Progenitor cell of endocrine pancreas (in vitro differentiated cells): ENCODE results near the gene TMSB15C. TPM values are rescaled to one million over a fixed set of nuclear protein-coding genes. Genes with fewer than 3 reads are reported as not detected.

Source experiments
- DNase-seq: peaks from one replicate; pipeline ENCODE4 v3.0.0; 2021; ENCODE audit warnings: low spot score; ENCODE audit not compliant: unreplicated experiment
- H3K27ac Mint-ChIP-seq: 2 replicates; pipeline ENCODE4 v1.8.0; 2021; ENCODE audit warnings: mild to moderate bottlenecking, moderate library complexity, mixed read lengths
- H3K27me3 Mint-ChIP-seq: 2 replicates; pipeline ENCODE4 v1.8.0; 2021; ENCODE audit warnings: mixed read lengths
- H3K36me3 Mint-ChIP-seq: 2 replicates; pipeline ENCODE4 v1.8.0; 2022; ENCODE audit warnings: mixed read lengths; ENCODE audit not compliant: insufficient read depth
- H3K4me1 Mint-ChIP-seq: 2 replicates; pipeline ENCODE4 v1.8.0; 2021; ENCODE audit warnings: low read depth, mixed read lengths
- H3K4me3 Mint-ChIP-seq: 2 replicates; pipeline ENCODE4 v1.8.0; 2021; ENCODE audit warnings: low read depth, mild to moderate bottlenecking, moderate library complexity, mixed read lengths
- H3K9me3 Mint-ChIP-seq: 2 replicates; pipeline ENCODE4 v1.8.0; 2021; ENCODE audit warnings: low read depth, mixed read lengths
- CTCF ChIP-seq: fragments of 200-600 bp; sonication (generic); IDR thresholded peaks from one replicate; pipeline ENCODE4 v1.5.0; 2021; ENCODE audit warnings: antibody characterized with exemption, mild to moderate bottlenecking; ENCODE audit not compliant: unreplicated experiment
- total RNA-seq: library from RNA; stranded (reverse); gene quantifications from 2 replicates; pipeline ENCODE4 v1.2.1, GENCODE V29; 2021

Gene TMSB15C
- total RNA-seq, 1 donor from 2014 or later, result 17.3 TPM

GRCh38 chrX:104098919-104099318 lies 22.9 kb upstream of the TMSB15C start:
- peaks cover 4% of the 10 kb centered on the region for H3K36me3 Mint-ChIP-seq
- peaks cover 15% of the 10 kb centered on the region for H3K9me3 Mint-ChIP-seq
- TF ChIP-seq CTCF, result no peak
- H3K4me3 Mint-ChIP-seq, result no peak overlapping the region
- no peak overlapping the region for H3K27ac Mint-ChIP-seq
- no peaks in the 10 kb centered on the region for H3K4me1 Mint-ChIP-seq
- H3K27me3 Mint-ChIP-seq, result no peaks in the 10 kb centered on the region
- DNase-seq, result no peak

- H3K36me3 Mint-ChIP-seq, result peaks cover 2% of the 10 kb centered on the region
- TF ChIP-seq CTCF, result peak; percentile 64
- H3K9me3 Mint-ChIP-seq, result peaks cover 15% of the 10 kb centered on the region
- DNase-seq, result peak; percentile 25
- no peak overlapping the region for H3K27ac Mint-ChIP-seq
- no peak overlapping the region for H3K4me3 Mint-ChIP-seq
- H3K4me1 Mint-ChIP-seq, result no peaks in the 10 kb centered on the region
- no peaks in the 10 kb centered on the region for H3K27me3 Mint-ChIP-seq
These were observed 22.2 kb upstream of the TMSB15C start for GRCh38 chrX:104098151-104098808.

GRCh38 chrX:104085919-104086318 lies 9.9 kb upstream of the TMSB15C start:
- TF ChIP-seq CTCF, result no peak
- H3K27ac Mint-ChIP-seq, result no peak overlapping the region
- DNase-seq, result no peak
- H3K36me3 Mint-ChIP-seq, result no peaks in the 10 kb centered on the region
- no peaks in the 10 kb centered on the region for H3K27me3 Mint-ChIP-seq
- no peak overlapping the region for H3K4me3 Mint-ChIP-seq
- no peaks in the 10 kb centered on the region for H3K4me1 Mint-ChIP-seq
- H3K9me3 Mint-ChIP-seq, result peaks cover 3% of the 10 kb centered on the region

- Mint-ChIP-seq H3K27ac (no peak overlapping the region), H3K4me3 (no peak overlapping the region), H3K4me1 (no peaks in the 10 kb centered on the region), H3K9me3 (peaks cover 3% of the 10 kb centered on the region), H3K27me3 (no peaks in the 10 kb centered on the region), H3K36me3 (no peaks in the 10 kb centered on the region)
- TF ChIP-seq CTCF, result no peak
- no peak for DNase-seq
These were observed 9.4 kb upstream of the TMSB15C start for GRCh38 chrX:104085477-104085876.

GRCh38 chrX:104084534-104085277 lies 8.7 kb upstream of the TMSB15C start:
- no peak overlapping the region for H3K27ac Mint-ChIP-seq
- H3K27me3 Mint-ChIP-seq, result no peaks in the 10 kb centered on the region
- no peaks in the 10 kb centered on the region for H3K4me1 Mint-ChIP-seq
- H3K9me3 Mint-ChIP-seq, result peaks cover 3% of the 10 kb centered on the region
- no peaks in the 10 kb centered on the region for H3K36me3 Mint-ChIP-seq
- H3K4me3 Mint-ChIP-seq, result no peak overlapping the region
- DNase-seq, result no peak
- TF ChIP-seq CTCF, result no peak
